Panc1 (cell line): ENCODE data around the gene PLB1.

Experiments
- POLR2AphosphoS5 ChIP-seq: IDR thresholded peaks from 2 replicates; pipeline ENCODE4 v1.6.1; 2012; ENCODE audit warnings: mild to moderate bottlenecking, low read depth, low read length, moderate library complexity
- TF ChIP-seq, protein P1 (sequence below): fragments of 450-650 bp; IDR thresholded peaks from 2 replicates; pipeline ENCODE4 v1.5.1; 2017; ENCODE audit warnings: mild to moderate bottlenecking
- TF ChIP-seq, protein P2 (sequence below), 2 experiments: IDR thresholded peaks; 2 replicates each; pipeline ENCODE4 v1.6.1; 2011 to 2012; ENCODE audit warnings: low read depth in 2 of 2, control low read depth in 1 of 2, low read length in 1 of 2, mild to moderate bottlenecking in 1 of 2, moderate library complexity in 1 of 2; ENCODE audit not compliant: insufficient read depth in 1 of 2

DNA sequence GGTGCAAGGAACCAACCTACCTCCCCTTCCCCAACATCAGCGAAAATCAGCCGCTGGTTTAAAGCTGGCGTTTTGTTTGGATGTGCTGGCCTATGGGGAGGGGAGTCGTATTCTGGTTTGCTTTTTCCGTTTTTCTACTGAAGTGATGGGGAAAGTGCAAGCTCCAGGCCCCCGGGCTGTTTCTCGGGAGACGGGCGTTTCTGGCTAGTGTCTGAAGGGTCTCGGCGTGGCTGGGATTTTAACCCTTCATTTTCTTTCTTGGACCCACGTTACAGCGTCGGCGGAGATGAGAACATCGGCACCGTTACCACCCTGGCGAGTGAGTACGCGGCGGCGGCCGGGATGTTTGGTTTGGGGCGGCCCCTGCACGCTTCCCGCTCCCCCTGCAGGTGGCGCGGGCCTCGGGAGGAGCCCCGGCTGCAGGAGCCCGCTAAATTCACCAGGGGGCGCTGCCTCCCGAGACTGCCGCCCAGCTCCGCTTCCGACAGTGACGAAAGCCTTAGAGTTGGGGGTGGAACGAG lies 70.7 kb downstream of the PLB1 start:
- TF ChIP-seq, protein P1, sequence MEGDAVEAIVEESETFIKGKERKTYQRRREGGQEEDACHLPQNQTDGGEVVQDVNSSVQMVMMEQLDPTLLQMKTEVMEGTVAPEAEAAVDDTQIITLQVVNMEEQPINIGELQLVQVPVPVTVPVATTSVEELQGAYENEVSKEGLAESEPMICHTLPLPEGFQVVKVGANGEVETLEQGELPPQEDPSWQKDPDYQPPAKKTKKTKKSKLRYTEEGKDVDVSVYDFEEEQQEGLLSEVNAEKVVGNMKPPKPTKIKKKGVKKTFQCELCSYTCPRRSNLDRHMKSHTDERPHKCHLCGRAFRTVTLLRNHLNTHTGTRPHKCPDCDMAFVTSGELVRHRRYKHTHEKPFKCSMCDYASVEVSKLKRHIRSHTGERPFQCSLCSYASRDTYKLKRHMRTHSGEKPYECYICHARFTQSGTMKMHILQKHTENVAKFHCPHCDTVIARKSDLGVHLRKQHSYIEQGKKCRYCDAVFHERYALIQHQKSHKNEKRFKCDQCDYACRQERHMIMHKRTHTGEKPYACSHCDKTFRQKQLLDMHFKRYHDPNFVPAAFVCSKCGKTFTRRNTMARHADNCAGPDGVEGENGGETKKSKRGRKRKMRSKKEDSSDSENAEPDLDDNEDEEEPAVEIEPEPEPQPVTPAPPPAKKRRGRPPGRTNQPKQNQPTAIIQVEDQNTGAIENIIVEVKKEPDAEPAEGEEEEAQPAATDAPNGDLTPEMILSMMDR: peak; percentile 100
- no peak; the same call in 1 of the 2 replicates for TF ChIP-seq POLR2AphosphoS5
- TF ChIP-seq, protein P2, sequence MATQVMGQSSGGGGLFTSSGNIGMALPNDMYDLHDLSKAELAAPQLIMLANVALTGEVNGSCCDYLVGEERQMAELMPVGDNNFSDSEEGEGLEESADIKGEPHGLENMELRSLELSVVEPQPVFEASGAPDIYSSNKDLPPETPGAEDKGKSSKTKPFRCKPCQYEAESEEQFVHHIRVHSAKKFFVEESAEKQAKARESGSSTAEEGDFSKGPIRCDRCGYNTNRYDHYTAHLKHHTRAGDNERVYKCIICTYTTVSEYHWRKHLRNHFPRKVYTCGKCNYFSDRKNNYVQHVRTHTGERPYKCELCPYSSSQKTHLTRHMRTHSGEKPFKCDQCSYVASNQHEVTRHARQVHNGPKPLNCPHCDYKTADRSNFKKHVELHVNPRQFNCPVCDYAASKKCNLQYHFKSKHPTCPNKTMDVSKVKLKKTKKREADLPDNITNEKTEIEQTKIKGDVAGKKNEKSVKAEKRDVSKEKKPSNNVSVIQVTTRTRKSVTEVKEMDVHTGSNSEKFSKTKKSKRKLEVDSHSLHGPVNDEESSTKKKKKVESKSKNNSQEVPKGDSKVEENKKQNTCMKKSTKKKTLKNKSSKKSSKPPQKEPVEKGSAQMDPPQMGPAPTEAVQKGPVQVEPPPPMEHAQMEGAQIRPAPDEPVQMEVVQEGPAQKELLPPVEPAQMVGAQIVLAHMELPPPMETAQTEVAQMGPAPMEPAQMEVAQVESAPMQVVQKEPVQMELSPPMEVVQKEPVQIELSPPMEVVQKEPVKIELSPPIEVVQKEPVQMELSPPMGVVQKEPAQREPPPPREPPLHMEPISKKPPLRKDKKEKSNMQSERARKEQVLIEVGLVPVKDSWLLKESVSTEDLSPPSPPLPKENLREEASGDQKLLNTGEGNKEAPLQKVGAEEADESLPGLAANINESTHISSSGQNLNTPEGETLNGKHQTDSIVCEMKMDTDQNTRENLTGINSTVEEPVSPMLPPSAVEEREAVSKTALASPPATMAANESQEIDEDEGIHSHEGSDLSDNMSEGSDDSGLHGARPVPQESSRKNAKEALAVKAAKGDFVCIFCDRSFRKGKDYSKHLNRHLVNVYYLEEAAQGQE (IDR thresholded peaks at IDR 0.05; ENCODE audit: insufficient read depth in 1 of 2, low read depth in 2 of 2, low read length in 1 of 2): no peak
